ENCODE data around the gene KIF26B. TPM values are rescaled to one million over a fixed set of nuclear protein-coding genes. Genes with fewer than 3 reads are reported as not detected.

KIF26B gene
- total RNA-seq, 3 donors from 2014 or later = 0.03 to 0.24 (median 0.10) TPM

DNA sequence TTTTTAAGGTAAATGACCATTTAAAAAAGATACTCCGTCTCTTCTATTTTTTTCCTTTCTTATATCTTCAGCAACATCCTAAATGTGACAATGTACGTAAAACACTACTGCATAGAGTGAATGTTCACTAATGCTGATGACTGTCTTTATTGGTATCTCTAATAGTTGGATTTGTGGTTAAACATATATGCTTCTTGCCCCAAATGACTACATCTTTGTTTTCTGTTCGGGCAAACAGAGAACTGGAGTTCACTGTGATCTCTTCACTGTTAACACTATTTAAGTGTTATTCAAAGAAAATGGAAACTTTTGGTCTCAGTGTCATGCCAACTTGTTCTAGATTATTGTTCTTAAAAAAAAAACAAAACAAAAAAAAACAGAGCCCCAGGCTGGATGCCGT lies 109.4 kb downstream of the KIF26B start:
- no peaks in the 10 kb centered on the region for H3K36me3 Mint-ChIP-seq (ENCODE audit: insufficient read depth)
- DNase-seq (no peak), ATAC-seq (no peak)
- no peaks in the 10 kb centered on the region for H3K9me3 Mint-ChIP-seq
- H3K27me3 Mint-ChIP-seq (ENCODE audit: low read depth) = peaks cover under 1% of the 10 kb centered on the region
- H3K4me1 Mint-ChIP-seq (ENCODE audit: low read depth) = no peaks in the 10 kb centered on the region
- H3K4me3 Mint-ChIP-seq = no peak overlapping the region

DNA sequence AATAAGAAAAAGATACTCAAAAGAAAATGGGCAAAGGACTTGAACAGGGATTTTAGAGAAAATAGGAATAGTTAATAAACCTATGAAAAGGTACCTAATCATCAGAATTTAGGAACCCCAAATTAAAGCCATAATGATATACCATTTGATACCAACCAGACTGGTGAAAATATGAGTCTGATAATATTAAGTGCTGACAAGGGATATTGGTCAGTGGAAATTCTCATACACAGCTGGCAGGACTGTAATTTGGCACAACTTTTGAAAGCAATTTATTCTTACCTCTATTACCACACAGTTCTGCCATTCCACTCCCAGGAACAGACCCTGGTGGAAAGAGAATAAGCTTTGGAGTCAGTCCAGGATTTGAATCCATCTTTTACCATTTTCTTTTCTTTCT lies 111.3 kb downstream of the KIF26B start:
- ATAC-seq (no peak), DNase-seq (no peak)
- Mint-ChIP-seq H3K27me3 (ENCODE audit: low read depth) (peaks cover 2% of the 10 kb centered on the region), H3K4me3 (no peak overlapping the region), H3K9me3 (no peaks in the 10 kb centered on the region), H3K36me3 (ENCODE audit: insufficient read depth) (no peaks in the 10 kb centered on the region), H3K4me1 (ENCODE audit: low read depth) (no peaks in the 10 kb centered on the region)

DNA sequence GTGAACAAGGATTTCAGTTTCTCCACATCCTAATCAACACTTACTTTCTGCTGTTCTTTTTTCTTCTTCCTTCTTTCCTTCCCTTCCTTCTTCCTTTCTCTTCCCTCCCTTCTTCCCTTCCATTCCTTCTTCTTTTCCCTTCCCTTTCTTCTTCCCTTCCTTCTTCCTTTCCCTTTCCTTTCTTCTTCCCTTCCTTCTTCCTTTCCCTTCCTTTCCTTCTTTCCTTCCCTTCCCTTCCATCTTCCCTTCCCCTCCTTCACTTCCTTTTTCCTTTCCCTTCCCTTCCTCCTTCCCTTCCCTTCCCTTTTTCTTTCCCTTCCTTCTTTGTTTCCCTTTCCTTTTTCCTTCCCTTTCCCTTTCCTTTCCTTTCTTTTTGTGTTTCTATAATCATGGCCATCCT lies 115.3 kb downstream of the KIF26B start:
- H3K27me3 Mint-ChIP-seq (ENCODE audit: low read depth) = peaks cover 7% of the 10 kb centered on the region
- no peaks in the 10 kb centered on the region for H3K4me1 Mint-ChIP-seq (ENCODE audit: low read depth)
- no peaks in the 10 kb centered on the region for H3K36me3 Mint-ChIP-seq (ENCODE audit: insufficient read depth)
- H3K4me3 Mint-ChIP-seq = no peak overlapping the region
- ATAC-seq (no peak), DNase-seq (no peak)
- peaks cover 3% of the 10 kb centered on the region for H3K9me3 Mint-ChIP-seq

DNA sequence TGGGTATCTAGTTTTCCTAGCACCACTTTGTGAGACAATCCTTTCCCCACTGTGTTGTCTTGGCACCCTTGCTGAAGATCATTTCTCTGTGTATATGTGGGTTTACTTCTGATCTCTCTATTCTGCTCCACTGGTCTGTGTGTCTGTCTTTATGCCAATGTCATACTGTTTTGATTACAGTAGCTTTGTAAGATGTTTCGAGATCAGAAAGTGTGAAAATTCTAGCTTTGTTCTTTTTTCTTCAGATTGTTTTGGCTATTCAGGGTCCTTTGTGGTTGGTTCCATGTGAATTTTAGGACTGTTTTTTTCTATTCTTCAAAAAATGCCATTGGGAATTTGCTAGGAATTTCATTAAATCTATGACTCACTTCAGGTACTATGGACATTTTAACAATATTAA lies 116.2 kb downstream of the KIF26B start:
- no peaks in the 10 kb centered on the region for H3K4me1 Mint-ChIP-seq (ENCODE audit: low read depth)
- H3K27me3 Mint-ChIP-seq (ENCODE audit: low read depth) = peaks cover 10% of the 10 kb centered on the region
- H3K36me3 Mint-ChIP-seq (ENCODE audit: insufficient read depth) = no peaks in the 10 kb centered on the region
- H3K4me3 Mint-ChIP-seq = no peak overlapping the region
- no peak for ATAC-seq
- DNase-seq = no peak
- H3K9me3 Mint-ChIP-seq = peaks cover 3% of the 10 kb centered on the region

DNA sequence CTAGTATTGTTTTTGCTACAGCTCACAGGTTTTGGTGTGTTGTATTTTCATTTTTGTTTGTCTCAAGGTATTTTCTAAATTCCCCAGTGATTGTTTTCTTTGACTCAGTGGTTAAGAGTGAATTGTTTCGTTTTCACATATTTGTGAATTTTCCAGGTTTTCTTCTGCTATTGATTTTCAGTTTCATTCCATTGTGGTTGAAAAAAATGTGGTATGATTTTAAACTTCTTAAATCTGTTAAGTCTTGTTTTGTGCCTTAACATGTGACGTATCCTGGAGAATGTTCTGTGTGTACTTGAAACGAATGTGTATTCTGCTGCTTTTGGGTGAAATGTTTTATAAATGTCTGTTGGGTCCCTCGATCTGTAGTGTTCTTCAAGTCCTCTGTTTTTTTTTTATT lies 117.9 kb downstream of the KIF26B start:
- Mint-ChIP-seq H3K4me3 (no peak overlapping the region), H3K36me3 (ENCODE audit: insufficient read depth) (no peaks in the 10 kb centered on the region)

DNA sequence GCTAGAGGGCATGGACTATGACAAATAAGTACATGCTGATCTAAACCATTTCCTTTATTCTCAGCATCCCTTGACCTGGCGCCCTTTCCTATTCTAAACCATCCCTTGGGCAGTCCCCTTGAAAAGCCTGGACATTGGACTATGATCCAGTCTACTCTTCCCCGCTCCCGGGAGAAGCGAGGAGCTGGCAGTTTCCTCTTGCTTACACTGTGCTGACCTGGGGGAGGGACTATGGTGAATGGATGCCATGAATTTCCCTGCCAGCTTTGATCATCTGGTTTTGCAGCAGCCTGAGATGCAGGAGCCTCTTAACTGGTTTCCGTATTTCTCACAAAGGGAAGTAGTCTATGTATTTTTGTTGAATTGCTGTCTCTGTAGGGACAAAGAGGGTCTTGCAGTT lies 121.7 kb downstream of the KIF26B start:
- Mint-ChIP-seq H3K4me1 (ENCODE audit: low read depth) (no peaks in the 10 kb centered on the region), H3K36me3 (ENCODE audit: insufficient read depth) (no peaks in the 10 kb centered on the region), H3K27me3 (ENCODE audit: low read depth) (peaks cover 19% of the 10 kb centered on the region), H3K9me3 (peaks cover 3% of the 10 kb centered on the region), H3K4me3 (no peak overlapping the region)
- ATAC-seq = no peak
- DNase-seq = no peak

More for the DNA sequence above, 117.9 kb downstream of the KIF26B start:
- peaks cover 15% of the 10 kb centered on the region for H3K27me3 Mint-ChIP-seq (ENCODE audit: low read depth)
- H3K9me3 Mint-ChIP-seq = peaks cover 3% of the 10 kb centered on the region
- DNase-seq (no peak), ATAC-seq (no peak)
- no peaks in the 10 kb centered on the region for H3K4me1 Mint-ChIP-seq (ENCODE audit: low read depth)

DNA sequence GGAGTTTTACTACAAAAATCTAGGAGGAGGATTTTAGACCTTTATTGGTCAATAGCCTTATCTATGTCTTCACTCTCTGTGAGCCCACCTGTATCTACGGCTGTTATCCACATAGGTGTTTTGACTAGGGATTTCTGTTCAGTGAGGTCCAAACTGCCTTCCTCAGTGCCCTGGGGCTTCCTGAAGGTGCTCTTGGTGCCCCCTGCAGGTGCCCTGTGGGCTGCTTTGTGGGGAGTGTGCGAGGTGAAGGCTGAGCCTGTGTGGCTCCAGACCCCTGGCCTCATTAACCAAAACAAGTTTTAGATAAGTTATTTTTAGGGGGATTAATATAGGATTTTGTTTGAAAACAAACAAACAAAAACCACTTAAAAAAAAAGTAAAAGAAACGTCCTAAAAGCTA lies 122.5 kb downstream of the KIF26B start:
- no peak overlapping the region for H3K4me3 Mint-ChIP-seq
- no peaks in the 10 kb centered on the region for H3K36me3 Mint-ChIP-seq (ENCODE audit: insufficient read depth)
- peaks cover 19% of the 10 kb centered on the region for H3K27me3 Mint-ChIP-seq (ENCODE audit: low read depth)
- DNase-seq = no peak
- H3K4me1 Mint-ChIP-seq (ENCODE audit: low read depth) = no peaks in the 10 kb centered on the region
- H3K9me3 Mint-ChIP-seq = peaks cover 3% of the 10 kb centered on the region
- no peak for ATAC-seq

DNA sequence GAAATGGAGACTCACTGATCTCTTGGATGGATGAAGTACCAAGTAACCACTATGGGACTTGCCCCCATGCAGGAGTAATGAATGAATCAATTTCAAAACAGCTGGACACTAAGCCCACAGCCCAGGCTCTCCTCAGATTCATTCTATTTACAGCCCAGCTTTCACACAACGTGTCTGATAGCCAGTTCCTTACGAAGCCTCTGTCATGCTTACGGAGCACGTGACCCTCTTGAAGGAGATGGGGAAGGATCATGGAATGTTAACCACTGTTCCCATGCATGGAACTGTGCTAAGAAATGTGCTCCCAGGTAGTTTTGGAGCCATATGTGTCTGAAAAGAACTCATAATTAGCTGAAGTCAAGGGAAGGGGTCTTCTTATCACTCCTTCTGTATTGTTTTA lies 124.1 kb downstream of the KIF26B start:
- Mint-ChIP-seq H3K27me3 (ENCODE audit: low read depth) (peaks cover 17% of the 10 kb centered on the region), H3K4me3 (no peak overlapping the region), H3K4me1 (ENCODE audit: low read depth) (no peaks in the 10 kb centered on the region), H3K9me3 (no peaks in the 10 kb centered on the region), H3K36me3 (ENCODE audit: insufficient read depth) (no peaks in the 10 kb centered on the region)
- ATAC-seq (no peak), DNase-seq (no peak)

DNA sequence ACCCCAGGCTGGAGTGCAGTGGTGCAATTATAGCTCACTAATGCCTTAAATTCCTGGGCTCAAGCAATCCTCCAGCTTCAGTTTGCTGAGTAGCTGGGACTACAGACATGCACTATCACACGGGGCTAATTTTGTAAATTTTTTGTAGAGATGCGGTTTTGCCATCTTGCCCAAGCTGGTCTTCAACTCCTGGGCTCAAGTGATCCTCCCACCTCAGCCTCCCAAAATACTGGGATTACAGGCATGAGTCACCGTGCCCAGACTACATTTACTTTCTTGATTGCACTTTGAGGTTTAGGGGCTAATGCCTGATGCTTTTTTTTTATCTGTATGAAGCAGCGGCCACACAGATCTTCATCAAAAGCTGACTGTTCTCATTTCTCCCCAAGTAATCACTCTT lies 124.6 kb downstream of the KIF26B start:
- no peaks in the 10 kb centered on the region for H3K4me1 Mint-ChIP-seq (ENCODE audit: low read depth)
- no peak overlapping the region for H3K4me3 Mint-ChIP-seq

DNA sequence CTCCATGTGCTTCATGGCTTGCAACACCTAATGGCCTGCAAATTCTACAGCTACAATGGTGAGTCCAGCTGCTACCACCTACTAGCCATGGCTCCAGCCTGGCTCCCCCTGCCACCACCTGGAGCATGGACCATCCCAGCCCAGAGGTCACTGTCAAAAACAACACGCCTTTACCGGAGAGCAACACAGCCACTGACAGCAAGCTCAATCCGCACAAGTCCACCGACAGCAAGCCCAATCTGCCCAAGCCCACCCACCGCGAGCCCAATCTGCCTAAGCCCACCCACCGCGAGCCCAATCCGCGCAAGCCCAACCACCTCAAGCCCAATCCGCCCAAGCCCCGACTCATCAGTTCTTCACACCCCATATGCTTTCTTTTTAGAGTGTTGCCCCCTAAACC lies 128.2 kb downstream of the KIF26B start:
- no peaks in the 10 kb centered on the region for H3K36me3 Mint-ChIP-seq (ENCODE audit: insufficient read depth)
- DNase-seq (no peak), ATAC-seq (no peak)
- H3K9me3 Mint-ChIP-seq = no peaks in the 10 kb centered on the region
- H3K27me3 Mint-ChIP-seq (ENCODE audit: low read depth) = peaks cover 6% of the 10 kb centered on the region
- no peak overlapping the region for H3K4me3 Mint-ChIP-seq
- H3K4me1 Mint-ChIP-seq (ENCODE audit: low read depth) = no peaks in the 10 kb centered on the region

More for the DNA sequence above, 124.6 kb downstream of the KIF26B start:
- no peaks in the 10 kb centered on the region for H3K36me3 Mint-ChIP-seq (ENCODE audit: insufficient read depth)
- ATAC-seq (no peak), DNase-seq (no peak)
- no peaks in the 10 kb centered on the region for H3K9me3 Mint-ChIP-seq
- H3K27me3 Mint-ChIP-seq (ENCODE audit: low read depth) = peaks cover 17% of the 10 kb centered on the region

DNA sequence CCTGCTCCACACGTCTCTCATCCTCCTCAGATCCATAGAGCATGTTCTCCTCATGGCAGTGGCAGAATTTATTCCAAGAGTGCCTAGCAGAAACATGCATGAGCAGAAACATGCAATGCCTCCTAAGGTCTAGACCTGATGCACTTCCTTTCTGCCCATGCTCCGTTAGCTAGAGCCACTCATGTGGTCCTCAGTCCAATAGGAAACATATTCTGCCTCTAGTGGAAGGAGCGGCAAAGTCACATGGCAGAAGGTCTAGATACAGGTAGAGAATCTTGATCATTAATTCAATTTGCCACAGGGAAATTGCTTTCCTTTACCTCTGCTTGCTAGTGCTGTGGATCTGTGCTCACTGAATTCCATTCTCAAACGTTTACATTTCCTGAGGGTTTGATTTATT lies 130.4 kb downstream of the KIF26B start:
- ATAC-seq (no peak), DNase-seq (no peak)
- Mint-ChIP-seq H3K4me1 (ENCODE audit: low read depth) (no peaks in the 10 kb centered on the region), H3K27me3 (ENCODE audit: low read depth) (peaks cover 10% of the 10 kb centered on the region), H3K9me3 (no peaks in the 10 kb centered on the region), H3K4me3 (no peak overlapping the region), H3K36me3 (ENCODE audit: insufficient read depth) (no peaks in the 10 kb centered on the region)

DNA sequence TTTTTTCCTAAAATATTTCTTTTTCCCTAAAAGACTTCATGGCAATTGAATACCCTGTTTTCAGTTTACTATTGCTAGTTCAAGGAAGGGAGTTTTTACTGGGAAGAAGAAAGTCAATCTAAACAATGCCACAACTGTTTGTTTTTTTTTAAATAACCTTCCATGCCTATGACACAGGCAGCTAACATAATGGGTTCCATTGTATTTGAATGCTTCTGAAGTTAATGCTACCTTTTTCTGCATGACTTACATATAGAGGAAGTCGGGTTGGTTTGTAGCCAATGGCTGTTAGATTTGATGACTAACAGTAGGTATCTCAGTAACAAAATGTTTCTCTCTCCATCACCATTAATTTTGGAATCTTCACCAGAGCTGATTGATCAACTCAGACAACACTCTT lies 134.0 kb downstream of the KIF26B start:
- no peak overlapping the region for H3K4me3 Mint-ChIP-seq
- H3K9me3 Mint-ChIP-seq = no peaks in the 10 kb centered on the region
- no peak for ATAC-seq
- no peaks in the 10 kb centered on the region for H3K4me1 Mint-ChIP-seq (ENCODE audit: low read depth)
- H3K27me3 Mint-ChIP-seq (ENCODE audit: low read depth) = peaks cover 12% of the 10 kb centered on the region
- no peak for DNase-seq
- no peaks in the 10 kb centered on the region for H3K36me3 Mint-ChIP-seq (ENCODE audit: insufficient read depth)

DNA sequence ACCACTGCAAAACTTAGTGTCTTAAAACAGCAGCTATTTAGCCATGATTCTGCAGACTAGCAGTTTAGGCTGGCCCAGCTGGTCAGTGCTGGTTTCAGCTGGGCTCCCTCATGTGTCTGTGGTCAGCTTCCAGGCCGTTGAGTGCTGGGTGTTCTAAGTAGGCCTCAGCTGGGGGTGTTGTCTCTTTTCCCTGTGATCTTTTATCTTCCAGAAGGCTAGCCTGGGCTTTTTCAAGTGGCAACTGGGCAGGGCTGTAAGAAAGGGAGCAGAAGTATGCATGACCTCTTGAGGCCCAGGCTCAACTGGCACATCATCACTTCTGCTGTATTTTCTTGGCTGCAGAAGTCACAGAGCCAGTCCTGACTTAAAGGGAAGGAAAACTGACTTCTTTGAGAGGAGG lies 136.1 kb downstream of the KIF26B start:
- no peak overlapping the region for H3K4me3 Mint-ChIP-seq
- no peak for DNase-seq
- H3K9me3 Mint-ChIP-seq = no peaks in the 10 kb centered on the region
- peaks cover 12% of the 10 kb centered on the region for H3K27me3 Mint-ChIP-seq (ENCODE audit: low read depth)
- ATAC-seq = no peak
- H3K36me3 Mint-ChIP-seq (ENCODE audit: insufficient read depth) = no peaks in the 10 kb centered on the region
- no peaks in the 10 kb centered on the region for H3K4me1 Mint-ChIP-seq (ENCODE audit: low read depth)

DNA sequence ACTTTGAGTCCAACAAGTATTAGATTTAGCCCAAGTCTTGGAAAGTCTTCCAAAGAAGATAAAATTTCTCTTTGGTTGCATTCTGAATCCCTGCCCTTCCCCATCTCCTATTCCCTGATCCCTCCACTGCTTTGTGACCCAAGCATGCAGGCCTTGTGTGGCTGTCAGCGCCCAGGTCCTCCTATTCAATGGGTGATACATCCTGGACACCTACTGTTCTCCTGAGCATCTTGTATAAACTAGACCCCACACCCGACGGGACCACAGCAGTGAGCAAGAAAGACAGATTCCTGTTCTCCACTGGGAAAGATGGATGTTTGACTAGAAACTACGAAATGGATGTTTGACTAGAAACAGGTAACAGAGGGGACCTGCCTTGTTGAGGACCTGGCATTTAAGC lies 136.6 kb downstream of the KIF26B start:
- Mint-ChIP-seq H3K27me3 (ENCODE audit: low read depth) (peaks cover 16% of the 10 kb centered on the region), H3K36me3 (ENCODE audit: insufficient read depth) (no peaks in the 10 kb centered on the region), H3K4me1 (ENCODE audit: low read depth) (no peaks in the 10 kb centered on the region), H3K9me3 (no peaks in the 10 kb centered on the region), H3K4me3 (no peak overlapping the region)
- DNase-seq (no peak), ATAC-seq (no peak)

DNA sequence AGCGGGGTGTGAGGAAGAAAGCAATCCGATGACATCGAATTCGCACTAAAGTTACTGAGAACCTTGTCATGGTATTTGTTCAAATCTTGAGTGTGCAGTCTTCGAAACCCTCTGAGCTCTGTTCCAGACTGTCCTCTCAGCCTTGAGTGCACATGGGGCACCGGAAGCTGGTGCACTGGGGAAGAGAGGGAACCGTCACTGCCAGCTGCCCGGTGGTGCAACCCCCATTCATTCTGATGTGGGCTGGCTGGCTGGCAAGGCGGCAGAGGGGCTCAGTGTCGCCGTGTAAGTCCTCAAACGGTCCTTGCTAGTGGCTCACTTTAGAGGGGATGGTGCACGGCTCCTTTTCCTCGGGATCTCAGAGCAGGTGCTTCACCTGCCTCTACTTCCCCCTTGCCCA lies 137.4 kb downstream of the KIF26B start:
- DNase-seq (no peak), ATAC-seq (no peak)
- H3K4me1 Mint-ChIP-seq (ENCODE audit: low read depth) = no peaks in the 10 kb centered on the region
- peaks cover 16% of the 10 kb centered on the region for H3K27me3 Mint-ChIP-seq (ENCODE audit: low read depth)
- H3K4me3 Mint-ChIP-seq = no peak overlapping the region
- no peaks in the 10 kb centered on the region for H3K36me3 Mint-ChIP-seq (ENCODE audit: insufficient read depth)
- no peaks in the 10 kb centered on the region for H3K9me3 Mint-ChIP-seq

DNA sequence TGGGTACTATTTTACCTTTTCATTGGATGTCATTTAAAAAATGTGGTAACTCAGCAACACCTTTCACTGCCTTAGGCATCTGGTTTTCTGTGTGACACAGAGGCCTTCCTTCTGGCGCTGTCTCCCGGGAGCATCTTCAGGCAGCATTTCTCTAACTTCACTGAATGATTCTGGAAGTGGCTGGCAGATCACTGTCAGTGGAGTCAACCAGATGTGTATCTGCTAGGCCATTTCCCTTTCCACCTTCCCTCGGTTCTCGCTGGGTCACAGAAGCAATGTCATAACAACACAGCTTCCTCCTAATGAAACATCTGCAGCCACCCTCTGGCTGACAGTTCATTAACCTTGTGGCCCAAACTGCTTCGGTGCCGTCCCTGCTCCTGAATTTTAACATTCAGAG lies 137.8 kb downstream of the KIF26B start:
- DNase-seq = no peak
- Mint-ChIP-seq H3K4me1 (ENCODE audit: low read depth) (no peaks in the 10 kb centered on the region), H3K4me3 (no peak overlapping the region), H3K9me3 (no peaks in the 10 kb centered on the region), H3K27me3 (ENCODE audit: low read depth) (peaks cover 15% of the 10 kb centered on the region), H3K36me3 (ENCODE audit: insufficient read depth) (no peaks in the 10 kb centered on the region)
- ATAC-seq = no peak
